Fibroblast of upper back skin (primary cell): ENCODE measurements around the gene ABCA10.
A peak's percentile ranks its signal among the peaks of the same experiment; 100 is the strongest.

Source experiments
- DNase-seq: peaks from one replicate; pipeline ENCODE4 v3.0.0-alpha.2; 2013

ABCA10 gene

GRCh38 chr17:69159418-69159817, 69.2 kb downstream of the ABCA10 start:
- DNase-seq = no peak

- DNase-seq = no peak
Measured at GRCh38 chr17:69154267-69154666, 74.4 kb downstream of the ABCA10 start.

- DNase-seq = no peak
Measured at GRCh38 chr17:69150333-69150732, 78.3 kb downstream of the ABCA10 start.

GRCh38 chr17:69147460-69147859, 81.2 kb downstream of the ABCA10 start:
- no peak for DNase-seq

- DNase-seq = no peak
Measured at GRCh38 chr17:69144331-69145255, 84.0 kb downstream of the ABCA10 start.

GRCh38 chr17:69143683-69144231, 84.9 kb downstream of the ABCA10 start:
- no peak for DNase-seq

- DNase-seq = no peak
Measured at GRCh38 chr17:69143151-69143550, 85.5 kb downstream of the ABCA10 start.

- DNase-seq = peak; percentile 82
Measured at GRCh38 chr17:69142175-69142802, 86.3 kb downstream of the ABCA10 start.

- DNase-seq = peak; percentile 11
Measured at GRCh38 chr17:69141431-69142174, 87.0 kb downstream of the ABCA10 start, which contains the start of gene ABCA6. Gene ABCA6 (minus strand): TSS chr17:69141895. CDS start chr17:69140703, 1,192 bp downstream.

- DNase-seq = no peak
Measured at GRCh38 chr17:69134112-69134511, 94.5 kb downstream of the ABCA10 start.

- no peak for DNase-seq
Measured at GRCh38 chr17:69130627-69131296, 97.9 kb downstream of the ABCA10 start.

- no peak for DNase-seq
Measured at GRCh38 chr17:69123626-69124025, 105.0 kb downstream of the ABCA10 start.

GRCh38 chr17:69122065-69122464, 106.6 kb downstream of the ABCA10 start:
- no peak for DNase-seq

GRCh38 chr17:69117855-69118784, 110.5 kb downstream of the ABCA10 start:
- no peak for DNase-seq

GRCh38 chr17:69111794-69112193, 116.8 kb downstream of the ABCA10 start:
- no peak for DNase-seq

GRCh38 chr17:69105907-69106730, 122.5 kb downstream of the ABCA10 start:
- DNase-seq = no peak

- DNase-seq = no peak
Measured at GRCh38 chr17:69103557-69104233, 124.9 kb downstream of the ABCA10 start.

- DNase-seq = no peak
Measured at GRCh38 chr17:69098625-69099024, 130.0 kb downstream of the ABCA10 start.
